ENCODE data around the gene PARVB.

DNA sequence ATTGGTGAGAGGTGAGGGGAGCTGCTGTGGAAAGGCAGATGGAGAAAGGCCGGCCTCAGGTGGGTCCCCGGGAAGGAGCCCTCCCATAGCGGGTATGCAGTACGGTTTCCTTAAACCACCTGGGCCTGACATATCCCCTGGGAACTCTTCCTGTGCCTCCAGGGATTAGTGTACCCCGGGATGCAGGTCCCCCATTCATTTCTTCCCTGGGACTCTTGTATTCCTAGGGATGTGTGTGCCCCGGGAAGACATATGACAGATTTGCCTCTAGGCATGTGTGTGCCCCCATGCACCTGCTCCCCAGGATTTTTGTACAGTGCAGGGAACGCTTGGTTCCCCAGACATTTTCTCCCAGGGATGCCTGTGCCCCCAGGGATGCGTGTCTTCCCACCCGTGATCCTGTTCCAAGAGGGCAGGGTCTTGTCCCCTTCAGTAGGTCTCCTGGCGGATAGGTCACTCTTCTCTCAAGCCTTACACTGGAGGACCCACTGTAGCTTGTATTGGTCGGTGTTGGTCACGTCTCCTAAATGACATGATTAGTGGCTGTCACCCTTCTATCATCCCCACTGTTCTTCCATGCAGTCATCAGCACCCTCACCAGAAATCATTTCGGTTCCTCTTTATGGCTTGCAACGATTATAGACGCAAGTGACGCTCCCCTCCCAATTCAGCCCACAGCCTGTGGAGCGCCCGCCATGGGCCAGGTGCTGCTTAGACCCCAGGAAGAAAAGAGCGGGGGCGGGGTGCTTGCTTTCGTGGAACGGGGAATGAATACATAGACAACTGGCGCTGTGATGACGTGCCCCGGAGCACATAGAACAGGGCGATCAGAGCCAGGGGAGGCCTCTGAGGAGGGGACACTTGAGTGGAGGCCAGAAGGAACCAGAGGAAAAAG is 1.3 kb downstream of the PARVB start:
- TF ChIP-seq EZH2 (IDR thresholded peaks at IDR 0.05; ENCODE audit: low read length, missing control alignments): no peak
- TF ChIP-seq, protein P1, sequence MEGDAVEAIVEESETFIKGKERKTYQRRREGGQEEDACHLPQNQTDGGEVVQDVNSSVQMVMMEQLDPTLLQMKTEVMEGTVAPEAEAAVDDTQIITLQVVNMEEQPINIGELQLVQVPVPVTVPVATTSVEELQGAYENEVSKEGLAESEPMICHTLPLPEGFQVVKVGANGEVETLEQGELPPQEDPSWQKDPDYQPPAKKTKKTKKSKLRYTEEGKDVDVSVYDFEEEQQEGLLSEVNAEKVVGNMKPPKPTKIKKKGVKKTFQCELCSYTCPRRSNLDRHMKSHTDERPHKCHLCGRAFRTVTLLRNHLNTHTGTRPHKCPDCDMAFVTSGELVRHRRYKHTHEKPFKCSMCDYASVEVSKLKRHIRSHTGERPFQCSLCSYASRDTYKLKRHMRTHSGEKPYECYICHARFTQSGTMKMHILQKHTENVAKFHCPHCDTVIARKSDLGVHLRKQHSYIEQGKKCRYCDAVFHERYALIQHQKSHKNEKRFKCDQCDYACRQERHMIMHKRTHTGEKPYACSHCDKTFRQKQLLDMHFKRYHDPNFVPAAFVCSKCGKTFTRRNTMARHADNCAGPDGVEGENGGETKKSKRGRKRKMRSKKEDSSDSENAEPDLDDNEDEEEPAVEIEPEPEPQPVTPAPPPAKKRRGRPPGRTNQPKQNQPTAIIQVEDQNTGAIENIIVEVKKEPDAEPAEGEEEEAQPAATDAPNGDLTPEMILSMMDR (conservative IDR thresholded peaks at IDR 0.05 in 1 of 2, IDR thresholded peaks at IDR 0.05 in 1 of 2; ENCODE audit: low read depth in 1 of 2, low read length in 2 of 2): no peak
